ENCODE data around the gene MSRB3. TPM values are rescaled to one million over a fixed set of nuclear protein-coding genes. Genes with fewer than 3 reads are reported as not detected.

The MSRB3 gene
- total RNA-seq, 1 experiment from 2014 or later = 1.1 TPM

GRCh38 chr12:65237153-65237552 is 41.3 kb upstream of the MSRB3 start:
- Histone ChIP-seq H3K9ac (ENCODE audit: extremely low read depth, insufficient read length, low read length) (no peak overlapping the region), H3K23ac (ENCODE audit: insufficient read length, low read depth, low read length) (no peak overlapping the region), H3K27me3 (ENCODE audit: insufficient read depth, low read length) (no peaks in the 10 kb centered on the region), H3K4me2 (ENCODE audit: insufficient read depth, insufficient read length, low read length) (no peak overlapping the region), H3T11ph (ENCODE audit: low read length) (no peak overlapping the region), H3K56ac (ENCODE audit: insufficient read length, low read depth, low read length) (no peak overlapping the region), H3K4ac (ENCODE audit: low read depth, low read length) (no peak overlapping the region), H4K8ac (replicated peaks; ENCODE audit: insufficient read length, low read depth, low read length) (no peak overlapping the region), H4K5ac (ENCODE audit: insufficient read length, low read depth, low read length) (no peak overlapping the region), H3K79me1 (ENCODE audit: insufficient read depth, low read depth, low read length, poor library complexity, severe bottlenecking) (no peaks in the 10 kb centered on the region), H3K79me2 (ENCODE audit: insufficient read depth, low read length) (no peaks in the 10 kb centered on the region), H3K23me2 (ENCODE audit: insufficient read length, low read depth, low read length, poor library complexity, severe bottlenecking) (no peaks in the 10 kb centered on the region), H2BK20ac (ENCODE audit: low read depth, low read length, poor library complexity, severe bottlenecking) (no peak overlapping the region), H4K20me1 (ENCODE audit: control insufficient read depth, insufficient read depth, insufficient read length) (no peaks in the 10 kb centered on the region), H4K91ac (ENCODE audit: insufficient read length, low read depth, low read length) (no peak overlapping the region), H3K14ac (ENCODE audit: insufficient read depth, low read length) (no peak overlapping the region), H3K9me3 (ENCODE audit: control insufficient read depth, low read depth, low read length) (no peaks in the 10 kb centered on the region), H2AK5ac (ENCODE audit: insufficient read length, low read length) (no peak overlapping the region), H2AFZ (ENCODE audit: low read length) (no peak overlapping the region), H2BK12ac (ENCODE audit: insufficient read length, low read depth, low read length) (no peak overlapping the region), H3K4me1 (ENCODE audit: insufficient read depth, low read length) (no peaks in the 10 kb centered on the region), H3K18ac (ENCODE audit: insufficient read length, low read depth, low read length) (no peak overlapping the region), H2BK5ac (ENCODE audit: insufficient read length, low read length) (no peak overlapping the region), H3K27ac (ENCODE audit: insufficient read length, low read depth, low read length) (no peak overlapping the region), H2BK15ac (ENCODE audit: low read depth, low read length) (no peak overlapping the region), H2BK120ac (ENCODE audit: low read depth, low read length, poor library complexity, severe bottlenecking) (no peak overlapping the region)
- Mint-ChIP-seq H3K36me3 (ENCODE audit: insufficient read depth in 1 of 3, low read depth in 3 of 3) (peaks cover 1 to 15% (median 13%) of the 10 kb centered on the region in 3 experiments; a peak in 5 of 7 replicates), H3K4me3 (no peak overlapping the region), H3K27me3 (ENCODE audit: low read depth) (no peaks in the 10 kb centered on the region), H3K4me1 (peaks cover 3 to 4% of the 10 kb centered on the region in 2 experiments), H3K9me3 (no peaks in the 10 kb centered on the region), H3K27ac (no peak overlapping the region)
- no peak for DNase-seq
- no CpG with 5 or more reads among the region's 1 CpG for WGBS (ENCODE audit: extremely low coverage, insufficient read length, low lambda C conversion rate)
- TF ChIP-seq CTCF (conservative IDR thresholded peaks at IDR 0.05) = no peak
